OCI-LY3 (cell line): ENCODE results near the gene OR8S1.

Experiments
- CTCF ChIP-seq: fragments of 200-600, 300-600 bp; sonication (generic); IDR thresholded peaks from 2 replicates; pipeline ENCODE4 v1.5.1; 2014; ENCODE audit warnings: antibody characterized with exemption, low read length, low read depth
- EZH2phosphoT487 ChIP-seq: fragments of 200-600 bp; shearing (Covaris generic); IDR thresholded peaks from 2 replicates; pipeline ENCODE4 v1.6.1; 2018; ENCODE audit warnings: antibody characterized with exemption, mixed run types, low read depth

GRCh38 chr12:48557919-48558318 lies 32.5 kb downstream of the OR8S1 start:
- TF ChIP-seq CTCF (no peak), EZH2phosphoT487 (no peak)
